WI38 (cell line): Measurements from ENCODE around the gene SPTBN5.
A peak's percentile ranks its signal among the peaks of the same experiment; 100 is the strongest.

ENCODE experiments used
- H3K4me3 ChIP-seq: 2 replicates; pipeline ENCODE4 v1.5.1; 2011; ENCODE audit warnings: low read depth, mild to moderate bottlenecking, control low read depth, low read length
- CTCF ChIP-seq: IDR thresholded peaks from 2 replicates; pipeline ENCODE4 v1.5.1; 2012; ENCODE audit warnings: low read depth, mild to moderate bottlenecking, control low read depth, low read length

The SPTBN5 gene

GRCh38 chr15:41828807-41829141, 65.1 kb downstream of the SPTBN5 start:
- peak overlapping the region; percentile 84 for H3K4me3 ChIP-seq
- TF ChIP-seq CTCF: no peak

GRCh38 chr15:41827880-41828806, 65.7 kb downstream of the SPTBN5 start, which contains the start of gene JMJD7:
Gene JMJD7 (plus strand): TSS chr15:41828092. CDS start chr15:41828125, 33 bp downstream.
- TF ChIP-seq CTCF: no peak
- H3K4me3 ChIP-seq: peak within 1 kb of the TSS; percentile 84

- TF ChIP-seq CTCF: no peak
- peak overlapping the region; percentile 84 for H3K4me3 ChIP-seq
Observed at GRCh38 chr15:41827290-41827879, 66.5 kb downstream of the SPTBN5 start.

GRCh38 chr15:41825572-41826535, 68.0 kb downstream of the SPTBN5 start:
- H3K4me3 ChIP-seq: no peak overlapping the region
- no peak for TF ChIP-seq CTCF

GRCh38 chr15:41825145-41825544, 68.7 kb downstream of the SPTBN5 start:
- H3K4me3 ChIP-seq: no peak overlapping the region
- TF ChIP-seq CTCF: no peak

- H3K4me3 ChIP-seq: no peak overlapping the region
- no peak for TF ChIP-seq CTCF
Observed at GRCh38 chr15:41824062-41824745, 69.6 kb downstream of the SPTBN5 start.
